ENCODE data around the gene CD81.

GRCh38 chr11:2394818-2395105 lies 17.7 kb downstream of the CD81 start:
- TF ChIP-seq, protein P1, sequence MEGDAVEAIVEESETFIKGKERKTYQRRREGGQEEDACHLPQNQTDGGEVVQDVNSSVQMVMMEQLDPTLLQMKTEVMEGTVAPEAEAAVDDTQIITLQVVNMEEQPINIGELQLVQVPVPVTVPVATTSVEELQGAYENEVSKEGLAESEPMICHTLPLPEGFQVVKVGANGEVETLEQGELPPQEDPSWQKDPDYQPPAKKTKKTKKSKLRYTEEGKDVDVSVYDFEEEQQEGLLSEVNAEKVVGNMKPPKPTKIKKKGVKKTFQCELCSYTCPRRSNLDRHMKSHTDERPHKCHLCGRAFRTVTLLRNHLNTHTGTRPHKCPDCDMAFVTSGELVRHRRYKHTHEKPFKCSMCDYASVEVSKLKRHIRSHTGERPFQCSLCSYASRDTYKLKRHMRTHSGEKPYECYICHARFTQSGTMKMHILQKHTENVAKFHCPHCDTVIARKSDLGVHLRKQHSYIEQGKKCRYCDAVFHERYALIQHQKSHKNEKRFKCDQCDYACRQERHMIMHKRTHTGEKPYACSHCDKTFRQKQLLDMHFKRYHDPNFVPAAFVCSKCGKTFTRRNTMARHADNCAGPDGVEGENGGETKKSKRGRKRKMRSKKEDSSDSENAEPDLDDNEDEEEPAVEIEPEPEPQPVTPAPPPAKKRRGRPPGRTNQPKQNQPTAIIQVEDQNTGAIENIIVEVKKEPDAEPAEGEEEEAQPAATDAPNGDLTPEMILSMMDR (IDR thresholded peaks at IDR 0.05) = no peak
- TF ChIP-seq POLR2AphosphoS5 (IDR thresholded peaks at IDR 0.05; ENCODE audit: low read depth, low read length) = no peak
- no peak for TF ChIP-seq REST (IDR thresholded peaks at IDR 0.05; ENCODE audit: insufficient read depth in 1 of 2, low read depth in 2 of 2, low read length in 1 of 2)
